ENCODE measurements around the gene GPR137. TPM values are rescaled to one million over a fixed set of nuclear protein-coding genes. Genes with fewer than 3 reads are reported as not detected.

Gene GPR137
- total and polyA plus RNA-seq, 10 of the 15 experiments (the other 5 are each of a cell fraction or from before 2014, with no cell fraction given), result 0.37 to 29.2 (median 13.8) TPM

DNA sequence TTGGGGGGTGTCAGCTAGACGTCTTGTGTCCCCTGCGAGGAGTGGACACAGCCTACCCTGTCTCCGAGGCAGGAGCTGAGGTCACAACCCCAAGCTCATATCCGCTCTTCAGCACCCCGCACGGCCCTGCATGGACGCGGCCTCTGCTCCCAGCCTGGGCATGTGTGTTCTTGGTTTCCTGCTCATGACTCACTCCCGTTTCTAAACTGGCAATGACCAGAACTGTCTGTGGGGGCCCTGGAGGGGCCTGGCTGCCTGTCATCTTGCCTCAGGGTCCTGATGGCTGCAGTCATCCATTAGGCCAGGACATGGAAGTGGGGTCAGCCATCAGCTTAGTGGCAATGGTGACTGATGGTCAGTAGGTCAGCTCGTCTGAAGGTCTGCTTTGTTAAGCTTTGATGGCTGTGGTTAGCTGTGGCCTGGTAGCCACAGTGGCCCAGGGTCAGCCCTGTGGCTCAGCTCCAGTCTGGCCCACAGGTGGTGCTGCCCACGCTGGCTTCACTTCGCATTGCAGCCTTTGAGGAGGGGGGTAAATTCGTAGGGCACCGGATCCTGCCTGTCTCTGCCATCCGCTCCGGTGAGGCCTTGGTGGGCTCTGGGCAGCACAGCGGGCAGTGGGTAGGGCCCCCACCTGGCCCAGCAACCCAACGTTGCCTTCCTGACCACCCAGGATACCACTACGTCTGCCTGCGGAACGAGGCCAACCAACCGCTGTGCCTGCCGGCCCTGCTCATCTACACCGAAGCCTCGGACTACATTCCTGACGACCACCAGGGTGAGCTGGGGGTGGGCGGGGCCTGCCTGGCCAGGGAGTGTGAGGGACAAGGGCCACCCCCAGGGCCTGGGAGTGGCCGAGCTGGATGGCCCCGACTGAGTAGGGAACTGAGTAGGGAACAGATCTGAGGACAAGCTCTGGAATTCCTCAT, 22.4 kb upstream of the GPR137 start:
- ChIA-PET POLR2A (interaction anchor here (1.0 kb wide), 1 partner anchor 13 kb away, joined by 3 read pairs; no protein-coding TSS in a partner anchor), CTCF (interaction anchor here (0.7 to 2.0 kb wide), 5 partner anchors 11 to 96 kb away, joined by 3 to 9 read pairs (median 4); no protein-coding TSS in a partner anchor), RAD21 (ENCODE audit: unreplicated experiment) (no interaction called here), SMC1A (ENCODE audit: uncharacterized antibody, unreplicated experiment) (no interaction called here)
- in situ Hi-C loops (cut with MboI) (no loop called here), intact Hi-C loops (cut with micrococcal nuclease; ENCODE audit: unreplicated experiment) (no loop called here)
- Histone ChIP-seq H3K4me2 (ENCODE audit: control insufficient read depth, insufficient read depth) (no peak overlapping the region), H3K27ac (ENCODE audit: control insufficient read depth, insufficient read depth) (no peak overlapping the region), H3K27me3 (replicated peaks in 1 of 2; ENCODE audit: control insufficient read depth in 2 of 2, insufficient read depth in 2 of 2, low read length in 1 of 2) (no peaks in the 10 kb centered on the region), H3K4me3 (no peak overlapping the region), H3K4me1 (ENCODE audit: control insufficient read depth, insufficient read depth, low read length) (peaks cover 14% of the 10 kb centered on the region), H4K20me1 (ENCODE audit: control insufficient read depth, insufficient read depth) (no peaks in the 10 kb centered on the region), H3K36me3 (ENCODE audit: control insufficient read depth in 2 of 2, insufficient read depth in 2 of 2, low read length in 1 of 2) (peaks cover 0 to 5% of the 10 kb centered on the region in 2 experiments; a peak in 2 of 4 replicates), H3K9ac (ENCODE audit: control insufficient read depth, insufficient read depth, low read length) (no peak overlapping the region), H2AFZ (ENCODE audit: control insufficient read depth, low read depth, low read length) (no peak overlapping the region), H3K79me2 (ENCODE audit: control insufficient read depth, insufficient read depth, low read length) (no peaks in the 10 kb centered on the region), H3K9me3 (replicated peaks; ENCODE audit: control insufficient read depth, insufficient read depth, low read length) (no peaks in the 10 kb centered on the region)
- TF ChIP-seq SUZ12 (IDR thresholded peaks at IDR 0.05; ENCODE audit: unreplicated experiment) (no peak), STAT3 (IDR thresholded peaks at IDR 0.05; ENCODE audit: low read depth, low read length) (no peak), RB1 (IDR thresholded peaks at IDR 0.05; ENCODE audit: borderline replicate concordance) (no peak), MAX (IDR thresholded peaks at IDR 0.05; ENCODE audit: low read depth, low read length) (no peak), RAD51 (IDR thresholded peaks at IDR 0.05) (no peak), SREBF1 (IDR thresholded peaks at IDR 0.05; ENCODE audit: low read length) (no peak), LARP7 (IDR thresholded peaks at IDR 0.05) (no peak), ZNF217 (IDR thresholded peaks at IDR 0.05) (no peak), RBBP5 (conservative IDR thresholded peaks at IDR 0.05) (no peak)
- DNase-seq (ENCODE audit: low read depth, low spot score) (no peak), ATAC-seq (no peak), FAIRE-seq (no peak)
- no TSS peak for BruUV-seq (replicated peaks)
- 81% methylated on average over 29 of the region's 29 CpGs for WGBS (ENCODE audit: insufficient coverage, insufficient replicate concordance, low lambda C conversion rate, missing lambda C conversion rate)
